NCI-H1694 treated with DMSO at 0.1 percent for 48 hours (cell line): ENCODE measurements around the gene ANGPTL1.
"Not testable (repeated sequence)": the region's sequence is repeated elsewhere in the genome, so short reads cannot be mapped to it uniquely, and the experiment has no call there.

ENCODE experiments used
- DNase-seq: peaks from one replicate; lab custom pipeline; 2025; lab: John Stamatoyannopoulos, UW

ANGPTL1 gene

DNA sequence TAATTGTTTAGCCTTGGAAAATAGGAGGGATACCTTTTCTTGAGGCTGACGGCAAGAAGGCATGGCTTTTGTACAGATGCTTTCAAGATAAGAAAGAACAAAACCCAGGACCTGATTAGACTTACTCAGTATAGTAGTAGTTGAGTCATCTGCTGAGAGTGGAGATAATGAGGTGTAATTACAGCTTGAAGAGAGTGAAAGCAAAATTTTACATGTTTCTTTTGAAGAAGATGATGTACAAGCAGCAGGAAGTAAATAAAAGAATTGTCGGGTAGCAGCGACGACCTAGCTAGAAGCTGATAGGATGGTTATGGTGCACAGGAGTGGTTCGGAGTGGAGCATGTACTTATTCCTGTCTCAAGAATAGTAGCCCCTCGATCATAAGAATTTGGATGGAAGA lies 6.6 kb downstream of the ANGPTL1 start:
- no peak for DNase-seq

DNA sequence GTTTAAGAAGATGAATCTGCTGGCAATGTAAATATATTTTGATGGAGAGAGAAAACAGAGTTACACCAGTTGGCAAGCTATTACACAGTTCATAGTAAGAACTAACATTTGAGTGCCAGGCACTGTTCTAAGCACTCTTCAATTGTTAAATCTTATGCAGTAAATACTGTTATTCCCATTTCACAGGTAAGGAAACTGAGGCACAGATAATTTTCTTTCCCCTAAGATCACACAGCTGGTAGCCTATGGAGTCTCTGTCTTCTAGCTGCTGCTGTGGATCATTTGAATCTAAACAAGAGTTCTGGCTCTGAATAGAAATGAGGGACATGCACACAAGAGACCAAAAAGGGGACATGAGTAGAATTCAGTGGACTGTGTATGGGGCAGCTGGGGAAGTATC lies 8.0 kb downstream of the ANGPTL1 start:
- no peak for DNase-seq

DNA sequence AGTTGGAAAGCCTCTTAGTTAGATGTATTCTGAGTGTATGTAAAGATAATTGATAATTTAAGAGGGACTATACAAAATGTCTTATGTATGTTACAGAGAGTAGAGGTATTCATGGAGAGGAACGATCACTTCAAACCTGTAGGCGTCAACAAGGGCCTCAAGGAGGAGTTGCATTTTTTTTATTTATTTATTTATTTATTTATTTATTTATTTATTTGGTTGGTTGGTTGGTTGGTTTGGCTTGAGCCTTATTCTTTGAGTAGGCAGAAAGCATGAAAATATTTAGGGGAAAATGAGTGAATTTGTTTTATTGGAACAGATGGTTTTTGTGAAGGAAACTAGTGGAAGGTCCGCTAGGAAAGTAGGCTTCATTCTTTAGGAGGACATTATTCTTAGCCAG lies 8.5 kb downstream of the ANGPTL1 start:
- DNase-seq = no peak

DNA sequence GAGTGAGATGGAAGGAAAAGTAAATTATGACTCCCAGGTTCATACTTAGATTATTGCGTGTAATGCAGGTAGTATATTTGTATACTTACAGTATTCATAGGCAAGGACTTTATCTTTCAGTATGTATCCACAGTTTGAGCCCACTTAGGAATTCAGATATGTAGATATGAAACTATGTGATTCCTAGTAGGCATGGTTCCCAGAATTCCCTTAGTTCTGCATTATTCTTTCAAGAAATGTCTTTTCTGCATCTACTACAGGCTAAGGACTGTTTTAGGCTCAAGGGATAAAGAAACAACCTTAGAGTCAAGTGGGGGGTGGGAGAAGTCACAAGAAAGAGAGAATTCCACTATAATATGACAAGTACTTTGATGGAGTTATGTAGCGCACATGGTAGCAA lies 13.8 kb downstream of the ANGPTL1 start:
- DNase-seq = no peak

DNA sequence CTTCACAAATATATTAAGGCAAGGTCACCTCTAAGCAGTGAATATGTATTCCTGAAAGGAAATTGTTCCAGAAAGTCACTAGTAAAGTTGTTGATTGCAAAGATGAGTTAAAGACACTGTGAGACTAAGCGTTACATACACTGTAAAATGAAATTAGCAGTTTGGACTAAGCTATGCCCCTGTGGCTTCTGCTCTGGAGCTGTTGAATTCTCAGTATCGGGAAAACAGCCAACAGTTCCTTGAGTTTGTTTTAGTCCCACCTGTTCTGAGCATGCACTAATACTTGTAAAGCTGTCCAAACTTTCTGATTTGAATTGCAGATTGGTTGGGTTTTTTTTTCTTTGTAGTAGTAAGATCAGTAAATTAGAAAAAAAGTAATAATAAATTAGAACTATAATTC lies 21.0 kb downstream of the ANGPTL1 start:
- no peak for DNase-seq

DNA sequence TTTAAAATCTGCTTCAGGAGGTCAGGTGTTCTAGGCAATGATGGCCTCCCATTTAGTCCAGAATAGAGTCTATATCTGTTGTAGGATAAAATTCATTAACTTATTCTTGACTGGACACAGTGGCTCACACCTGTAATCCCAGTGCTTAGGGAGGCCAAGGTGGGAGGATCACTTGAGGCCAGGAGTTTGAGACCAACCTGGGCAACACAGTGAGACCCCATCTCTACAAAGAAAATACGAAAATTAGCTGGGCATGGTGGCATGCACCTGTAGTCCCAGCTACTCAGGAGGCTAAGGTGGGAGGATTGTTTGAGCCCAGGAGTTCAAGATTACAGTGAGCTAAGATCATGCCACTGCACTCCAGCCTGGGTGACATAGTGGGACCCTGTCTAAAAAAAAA lies 23.0 kb downstream of the ANGPTL1 start:
- DNase-seq = not testable (repeated sequence)

DNA sequence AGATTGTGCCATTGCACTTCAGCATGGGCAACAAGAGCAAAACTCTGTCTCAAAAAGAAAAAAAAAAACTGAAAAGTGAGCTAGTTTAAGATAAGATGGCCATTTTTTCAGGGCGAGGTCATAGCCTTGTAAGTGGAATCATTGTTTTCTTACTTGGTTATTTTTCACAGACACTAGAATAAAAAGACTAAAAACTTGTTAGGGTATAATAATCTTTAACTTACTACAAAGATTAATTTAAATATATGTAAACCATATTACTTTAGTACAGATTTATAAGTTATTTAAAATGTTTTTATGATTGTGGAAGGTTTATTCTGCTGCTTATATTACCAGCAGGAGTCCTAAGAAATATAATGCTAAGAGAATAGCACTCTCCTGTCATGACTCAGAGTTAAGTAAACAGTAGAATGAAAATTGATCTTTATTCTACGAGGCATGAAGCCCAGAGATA lies 23.5 kb downstream of the ANGPTL1 start:
- DNase-seq = no peak

DNA sequence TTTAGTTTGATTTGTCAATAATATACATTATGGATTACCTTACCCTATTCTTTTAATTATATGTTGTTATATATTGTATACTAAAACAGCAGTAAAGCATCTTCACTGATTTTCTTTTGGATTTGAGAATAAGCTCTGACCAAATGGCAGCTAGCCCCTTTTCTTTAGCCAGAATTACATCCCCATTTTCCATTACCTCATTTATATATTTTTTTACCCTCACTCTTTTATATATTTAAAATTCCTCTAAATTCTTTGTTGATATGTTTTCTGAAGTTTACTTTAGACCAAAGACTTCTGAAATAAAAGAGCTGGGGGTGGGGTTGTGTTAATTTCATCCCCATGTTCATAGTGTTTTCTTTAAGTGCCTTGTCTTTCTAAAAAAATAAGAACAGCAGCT lies 24.6 kb downstream of the ANGPTL1 start:
- no peak for DNase-seq

DNA sequence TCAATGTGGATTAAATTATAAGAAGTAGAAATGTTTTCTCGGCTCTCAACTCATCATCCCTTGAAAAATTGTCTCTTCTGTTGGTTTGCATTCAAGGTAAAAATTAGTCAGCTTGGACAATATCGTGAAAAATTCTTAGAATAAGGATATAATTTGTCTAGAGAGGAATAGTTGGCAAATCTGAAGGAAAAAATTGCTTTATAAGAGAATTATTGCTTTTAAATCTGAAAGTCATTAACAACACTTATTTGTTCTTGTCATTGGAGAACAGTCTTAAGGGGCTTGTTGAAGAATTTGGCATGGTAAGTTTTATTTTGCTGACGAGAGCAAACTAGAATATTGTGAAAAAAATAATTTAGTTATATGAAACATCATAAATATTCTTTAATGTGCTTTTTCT lies 26.4 kb downstream of the ANGPTL1 start:
- DNase-seq = no peak

DNA sequence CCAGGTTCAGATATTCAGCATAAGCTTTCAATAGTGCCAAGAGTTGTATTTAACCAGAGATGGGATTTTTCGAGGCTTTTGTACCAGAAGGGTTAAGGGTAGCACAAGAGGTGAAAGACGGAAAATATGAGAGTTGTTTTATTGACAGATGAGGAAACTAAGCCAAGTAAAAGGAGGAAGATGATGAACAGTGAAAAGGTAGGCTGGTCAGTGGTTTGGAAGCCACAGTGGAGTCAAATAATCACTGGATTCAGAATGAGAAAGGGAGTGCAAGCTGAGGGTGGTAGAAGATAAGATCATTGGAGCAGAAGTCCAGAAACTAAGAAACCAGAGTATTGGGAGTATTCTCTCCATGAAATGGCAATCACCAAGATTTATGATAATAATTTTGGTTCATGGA lies 45.7 kb downstream of the ANGPTL1 start:
- DNase-seq = no peak

DNA sequence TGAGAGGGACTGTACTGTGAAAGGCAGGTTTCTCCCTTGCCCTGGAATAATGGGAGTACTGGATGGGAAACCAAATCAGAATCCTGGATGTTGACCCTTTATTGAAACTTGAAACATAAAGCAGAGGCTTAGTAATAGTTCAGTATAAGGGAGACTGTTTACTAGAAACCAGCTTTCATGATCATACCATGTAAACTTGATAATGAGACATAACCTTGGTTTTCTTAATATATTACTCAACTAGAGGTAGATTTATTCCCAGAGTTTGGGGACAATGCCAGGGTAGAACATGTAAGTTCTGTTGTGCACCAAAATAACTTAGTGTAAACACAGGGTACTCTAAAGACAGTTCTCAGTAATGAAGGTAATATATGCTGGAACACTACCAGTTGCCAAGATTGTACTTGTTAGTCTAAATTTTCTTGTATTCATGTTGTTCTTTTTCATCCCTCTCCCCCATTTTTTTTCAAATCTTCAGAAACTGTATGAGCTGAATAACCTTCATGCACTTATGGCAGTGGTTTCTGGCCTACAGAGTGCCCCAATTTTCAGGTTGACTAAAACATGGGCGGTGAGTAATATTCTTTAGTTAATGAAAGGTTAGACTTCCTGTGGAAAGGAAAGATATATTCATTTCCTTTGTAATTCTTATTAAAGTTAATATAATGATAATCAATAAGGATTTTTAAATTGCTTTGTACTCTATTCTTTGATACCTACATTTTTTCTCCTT lies 49.6 kb downstream of the ANGPTL1 start:
- DNase-seq = no peak

DNA sequence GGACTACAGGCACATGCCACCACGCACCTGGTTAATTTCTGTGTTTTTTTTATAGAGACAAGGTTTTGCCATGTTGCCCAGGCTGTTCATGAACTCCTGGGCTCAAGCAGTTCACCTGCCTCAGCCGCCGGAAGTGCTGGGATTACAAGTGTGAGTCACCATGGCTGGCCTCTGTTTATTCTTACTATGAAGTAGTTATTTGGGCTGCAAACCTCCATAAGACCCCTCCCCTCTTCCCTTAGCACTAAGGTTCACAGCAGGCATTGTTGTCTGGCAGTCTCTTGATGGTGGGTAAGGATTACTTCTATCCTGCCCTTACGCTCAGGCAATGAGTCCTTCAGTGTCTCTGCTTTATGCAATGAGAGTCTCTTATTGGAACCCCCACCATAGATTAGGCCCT lies 51.8 kb downstream of the ANGPTL1 start:
- DNase-seq = no peak

DNA sequence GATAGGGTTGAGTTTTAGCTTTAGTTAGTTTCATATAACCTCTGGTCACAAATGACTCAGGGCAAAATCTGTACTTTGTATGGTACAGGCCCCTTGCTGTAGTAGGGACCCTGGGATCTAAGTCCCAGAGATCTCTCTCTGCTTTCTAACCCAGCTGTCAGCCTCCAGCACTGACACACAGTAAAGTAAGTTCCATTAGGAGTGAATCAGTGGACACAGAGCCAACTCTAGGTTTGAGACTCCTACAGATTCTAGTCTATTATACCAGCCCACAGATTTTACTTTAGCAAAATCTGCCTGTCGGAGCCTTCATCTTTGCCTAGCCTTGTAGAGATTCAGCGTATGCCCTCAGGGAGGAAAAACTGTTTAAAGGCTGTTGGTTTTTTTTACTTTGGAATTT lies 52.5 kb downstream of the ANGPTL1 start:
- DNase-seq = no peak

DNA sequence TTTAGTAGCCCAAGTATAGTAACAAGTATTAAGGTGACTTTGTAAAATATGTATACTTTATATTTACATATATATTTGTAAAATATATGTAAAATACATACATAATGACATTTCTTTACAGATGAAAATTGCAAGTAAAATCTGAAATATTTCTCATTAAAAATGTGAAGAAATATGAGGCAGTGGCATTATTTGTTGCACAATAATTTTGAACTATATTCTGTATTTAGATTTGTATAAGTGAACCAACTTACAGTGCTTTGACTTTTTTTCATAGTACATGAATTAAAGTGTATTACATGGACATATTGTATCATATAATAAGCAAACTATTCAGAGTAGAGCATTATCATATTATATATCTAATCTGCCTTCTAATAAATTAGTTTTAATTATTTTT lies 60.3 kb downstream of the ANGPTL1 start:
- no peak for DNase-seq

DNA sequence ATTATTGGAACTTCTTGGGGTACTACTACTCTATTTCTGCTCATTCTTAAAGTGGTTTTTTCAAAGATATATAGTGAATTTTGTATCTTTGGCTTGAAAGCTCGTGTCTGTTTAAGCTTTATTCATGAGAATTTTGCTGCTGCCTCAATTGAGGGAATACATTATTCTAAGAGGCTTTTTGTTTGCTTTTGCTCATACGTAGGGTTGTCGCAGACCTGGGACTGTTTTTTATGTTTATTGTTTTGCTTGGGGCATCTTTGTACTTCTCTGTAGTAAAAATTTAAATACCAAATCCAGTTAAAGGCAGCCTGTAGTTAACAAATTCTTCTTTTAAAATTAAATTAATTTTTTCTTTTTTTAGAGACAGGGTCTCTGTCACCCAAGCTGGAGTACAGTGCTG lies 62.3 kb downstream of the ANGPTL1 start:
- DNase-seq = no peak

DNA sequence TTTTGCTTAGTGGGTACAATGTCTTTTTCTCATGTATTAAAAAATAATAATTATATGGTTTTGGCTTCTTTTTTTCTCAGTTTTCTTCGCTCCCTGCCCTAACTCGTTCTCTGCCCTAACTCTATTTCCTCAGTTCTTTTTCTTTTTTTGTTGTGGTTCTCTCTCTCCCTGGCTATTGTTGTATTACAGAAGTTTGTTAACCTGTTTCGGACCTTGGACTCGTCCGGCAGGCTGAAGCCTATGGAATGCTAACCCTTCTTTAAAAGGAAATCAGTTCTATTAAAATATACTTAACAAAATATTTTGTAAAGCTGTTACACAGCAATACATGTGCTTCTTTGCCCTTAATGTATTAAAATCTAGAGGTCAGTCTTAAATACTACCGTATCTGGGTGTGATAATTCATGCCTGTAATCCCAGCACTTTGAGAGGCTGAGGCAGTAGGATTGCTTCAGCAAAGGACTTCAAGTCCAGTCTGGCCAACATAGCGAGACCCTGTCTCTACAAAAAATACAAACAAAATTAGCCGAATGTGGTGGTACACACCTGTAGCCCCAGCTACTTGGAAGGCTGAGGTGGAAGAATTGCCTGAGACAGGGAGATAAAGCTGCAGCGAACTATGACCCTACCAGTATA lies 64.1 kb downstream of the ANGPTL1 start:
- DNase-seq = no peak

DNA sequence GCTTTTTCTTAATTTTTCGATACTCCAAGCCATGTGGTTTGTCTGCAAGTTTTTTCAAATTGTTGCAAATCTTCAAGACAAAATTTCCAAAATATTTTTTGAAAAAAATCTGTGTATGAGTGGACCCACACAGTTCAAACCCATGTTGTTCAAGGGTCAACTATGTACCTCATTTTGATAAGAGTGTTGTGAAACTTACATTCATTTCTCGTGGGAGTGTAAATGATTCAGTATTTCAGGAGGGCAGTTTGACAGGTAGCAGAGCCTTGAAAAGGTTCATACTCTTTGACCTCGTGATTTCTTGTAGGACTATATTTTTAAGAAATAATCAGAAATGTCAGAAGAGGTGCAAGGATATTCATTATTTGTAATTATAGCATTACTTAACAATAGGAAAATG lies 68.0 kb downstream of the ANGPTL1 start:
- DNase-seq = no peak
